Fibroblast of upper back skin (primary cell): Measurements from ENCODE around the gene TAAR6.
"Not testable (repeated sequence)": the region's sequence is repeated elsewhere in the genome, so short reads cannot be mapped to it uniquely, and the experiment has no call there.

Experiments used
- DNase-seq: peaks from one replicate; pipeline ENCODE4 v3.0.0-alpha.2; 2013

Gene TAAR6, protein sequence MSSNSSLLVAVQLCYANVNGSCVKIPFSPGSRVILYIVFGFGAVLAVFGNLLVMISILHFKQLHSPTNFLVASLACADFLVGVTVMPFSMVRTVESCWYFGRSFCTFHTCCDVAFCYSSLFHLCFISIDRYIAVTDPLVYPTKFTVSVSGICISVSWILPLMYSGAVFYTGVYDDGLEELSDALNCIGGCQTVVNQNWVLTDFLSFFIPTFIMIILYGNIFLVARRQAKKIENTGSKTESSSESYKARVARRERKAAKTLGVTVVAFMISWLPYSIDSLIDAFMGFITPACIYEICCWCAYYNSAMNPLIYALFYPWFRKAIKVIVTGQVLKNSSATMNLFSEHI

DNA sequence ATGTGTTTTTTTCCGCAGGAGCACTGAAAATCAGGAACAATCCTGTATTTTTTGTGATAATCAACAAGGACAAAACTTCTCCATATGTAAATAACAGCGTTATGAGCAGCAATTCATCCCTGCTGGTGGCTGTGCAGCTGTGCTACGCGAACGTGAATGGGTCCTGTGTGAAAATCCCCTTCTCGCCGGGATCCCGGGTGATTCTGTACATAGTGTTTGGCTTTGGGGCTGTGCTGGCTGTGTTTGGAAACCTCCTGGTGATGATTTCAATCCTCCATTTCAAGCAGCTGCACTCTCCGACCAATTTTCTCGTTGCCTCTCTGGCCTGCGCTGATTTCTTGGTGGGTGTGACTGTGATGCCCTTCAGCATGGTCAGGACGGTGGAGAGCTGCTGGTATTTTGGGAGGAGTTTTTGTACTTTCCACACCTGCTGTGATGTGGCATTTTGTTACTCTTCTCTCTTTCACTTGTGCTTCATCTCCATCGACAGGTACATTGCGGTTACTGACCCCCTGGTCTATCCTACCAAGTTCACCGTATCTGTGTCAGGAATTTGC, at the start of gene TAAR6:
Gene TAAR6 (plus strand): TSS at position 102 of the 557 bp plus-strand sequence. CDS start 0 bp downstream, at position 102.
- no peak for DNase-seq

DNA sequence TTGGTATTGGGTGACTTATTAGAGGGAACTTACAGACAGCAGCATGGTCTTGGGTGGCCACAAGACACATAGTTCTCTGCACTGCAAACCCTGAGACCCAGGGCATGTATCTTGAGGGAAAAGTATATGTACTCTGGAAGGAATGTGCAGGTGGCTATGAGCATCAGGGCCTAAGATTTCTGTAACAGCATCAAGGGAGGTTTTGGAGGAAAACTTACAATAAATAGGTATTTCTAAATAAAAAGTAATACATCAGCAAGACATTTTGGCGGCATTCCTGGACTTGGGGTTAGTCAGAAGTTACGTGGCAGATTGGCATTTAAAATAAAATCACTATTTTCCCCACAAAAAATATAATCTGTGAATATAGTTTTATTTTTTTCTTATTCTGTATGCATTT, 49.2 kb upstream of the TAAR6 start:
- peak; percentile 64 for DNase-seq

DNA sequence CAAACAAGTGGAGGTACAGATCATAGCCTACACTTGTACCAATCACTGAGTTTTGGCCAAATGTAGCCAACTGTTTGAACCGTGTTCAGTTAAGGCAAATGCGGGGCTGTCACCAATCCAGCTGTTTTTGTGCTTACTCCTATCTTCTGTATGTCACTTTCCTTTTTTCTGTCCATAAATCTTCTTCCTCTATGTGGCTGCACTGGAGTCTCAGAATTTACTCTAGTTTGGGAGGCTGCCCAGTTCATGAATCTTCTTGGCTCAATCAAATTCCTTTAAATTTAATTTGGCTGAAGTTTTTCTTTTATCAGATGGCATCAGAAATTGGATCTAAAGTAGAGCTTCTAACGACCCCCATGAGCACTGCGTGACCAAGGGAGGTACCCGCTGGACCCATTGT, 45.5 kb upstream of the TAAR6 start:
- peak; percentile 7 for DNase-seq

DNA sequence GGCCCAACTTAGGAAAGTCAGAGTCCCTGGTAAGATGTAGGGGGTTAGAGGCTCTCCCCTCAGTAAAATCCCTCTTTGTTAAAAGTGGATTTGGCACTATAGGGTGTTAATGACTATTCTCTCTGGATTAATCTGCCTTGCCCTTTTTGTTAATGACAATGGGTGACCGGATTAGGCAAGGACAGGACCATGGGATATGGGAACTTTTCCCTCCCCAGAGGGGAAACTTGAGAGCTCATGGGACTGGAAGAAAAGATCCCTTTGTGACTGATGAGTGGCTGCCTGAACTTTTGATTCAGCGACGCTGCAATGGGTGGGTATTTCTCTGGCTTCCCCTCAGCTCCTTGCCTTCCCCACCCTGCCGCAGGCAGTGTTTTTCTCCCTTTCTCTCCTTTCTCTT, 44.3 kb upstream of the TAAR6 start:
- DNase-seq, result no peak

DNA sequence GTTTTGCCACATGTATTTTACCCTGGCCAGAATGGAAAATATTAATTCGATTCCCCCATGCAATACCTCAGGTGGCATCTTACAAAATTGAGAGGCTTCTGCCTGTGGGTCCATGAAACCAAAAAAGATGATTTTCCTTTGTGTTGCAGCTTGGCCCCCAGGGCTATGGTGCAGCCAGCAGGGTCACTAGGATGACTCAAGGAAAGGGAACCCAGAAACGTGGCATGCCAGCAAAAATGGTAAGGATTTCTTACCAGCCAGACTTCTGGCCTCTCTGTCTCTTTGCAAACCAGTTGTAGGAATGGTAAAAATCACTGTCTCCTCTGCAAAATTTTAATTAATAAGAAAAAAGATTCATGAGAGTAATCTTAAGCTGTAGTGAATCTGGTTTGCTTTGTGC, 43.7 kb upstream of the TAAR6 start:
- DNase-seq, result no peak

DNA sequence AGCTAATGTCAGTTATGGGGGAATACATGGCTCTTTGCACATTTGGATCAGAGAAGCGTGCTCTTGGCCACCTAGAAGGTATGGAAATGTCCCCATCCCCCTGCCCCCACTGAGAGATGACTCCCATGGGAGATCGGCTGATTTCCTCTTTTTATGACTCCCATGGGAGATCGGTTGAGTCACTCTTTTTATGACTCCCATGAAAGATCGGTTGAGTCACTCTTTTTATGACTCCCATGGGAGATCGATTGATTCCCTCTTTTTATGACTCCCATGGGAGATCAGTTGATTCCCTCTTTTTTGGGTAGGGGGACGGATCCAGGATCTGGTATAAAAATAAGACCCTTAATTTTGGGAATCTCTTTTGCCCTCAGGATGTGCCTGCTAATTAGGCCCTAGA, 42.3 kb upstream of the TAAR6 start:
- DNase-seq, result peak; percentile 27

DNA sequence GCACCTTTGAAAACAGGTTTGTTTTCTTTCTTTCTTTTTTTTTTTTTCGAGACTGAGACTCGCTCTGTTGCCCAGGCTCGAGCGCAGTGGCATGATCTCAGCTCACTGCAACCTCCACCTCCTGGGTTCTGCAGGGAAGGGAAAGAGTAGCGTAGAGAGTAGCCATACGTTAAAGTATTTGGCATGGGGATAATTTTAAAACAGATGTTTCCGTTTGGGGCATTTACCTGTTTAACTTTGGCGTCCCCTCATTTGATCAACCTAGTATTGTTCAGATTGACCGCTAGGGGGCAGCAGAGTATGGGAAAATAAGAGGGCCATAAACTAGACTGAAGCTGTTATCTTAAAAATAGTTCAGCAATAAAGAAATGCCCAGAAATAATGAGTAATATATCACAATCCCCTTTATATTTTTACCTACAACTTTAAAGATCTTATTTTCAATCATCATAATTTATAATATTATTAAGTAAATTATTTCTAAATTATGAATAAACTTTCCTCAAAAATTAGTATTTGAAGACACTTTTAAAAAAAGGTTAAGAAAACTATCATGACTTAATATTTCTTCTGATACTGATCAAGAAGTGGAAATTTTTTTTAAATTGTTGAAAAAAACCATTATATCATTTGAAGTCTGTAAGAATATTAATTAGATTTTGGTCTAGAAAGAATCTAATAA, 39.7 kb upstream of the TAAR6 start:
- DNase-seq, result peak; percentile 61

DNA sequence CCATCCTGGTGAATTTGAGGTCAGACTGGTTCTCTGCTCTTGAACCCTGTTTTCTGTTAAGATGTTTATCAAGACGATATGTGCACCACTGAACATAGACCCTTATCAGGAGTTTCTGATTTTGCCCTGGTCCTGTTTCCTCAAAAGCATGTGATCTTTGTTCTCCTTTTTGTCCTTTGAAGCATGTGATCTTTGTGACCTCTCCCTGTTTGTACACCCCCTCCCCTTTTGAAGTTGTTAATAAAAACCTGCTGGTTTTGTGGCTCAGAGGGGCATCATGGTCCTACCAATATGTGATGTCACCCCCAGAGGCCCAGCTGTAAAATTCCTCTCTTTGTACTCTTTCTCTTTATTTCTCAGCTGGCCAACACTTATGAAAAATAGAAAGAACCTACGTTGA, 35.6 kb upstream of the TAAR6 start:
- DNase-seq, result not testable (repeated sequence)

DNA sequence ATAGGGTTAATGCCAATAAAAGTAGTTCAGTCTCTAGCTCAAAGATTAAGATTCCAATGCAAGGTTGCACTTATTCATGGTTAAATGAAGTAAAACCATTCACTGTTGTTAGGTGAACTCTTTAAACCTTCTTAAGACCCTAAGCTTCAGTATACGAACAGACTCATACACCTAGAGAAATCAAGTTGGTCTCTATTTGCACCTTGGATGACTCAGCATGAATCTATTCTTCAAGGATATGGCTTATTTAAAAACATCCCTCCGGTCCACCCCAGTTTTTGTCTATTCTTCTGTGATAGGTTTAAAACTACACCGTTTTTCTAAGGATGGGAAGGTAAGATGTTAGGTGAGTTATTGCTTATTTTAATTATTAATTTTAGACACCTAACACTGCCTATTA, 33.0 kb upstream of the TAAR6 start:
- DNase-seq, result no peak

DNA sequence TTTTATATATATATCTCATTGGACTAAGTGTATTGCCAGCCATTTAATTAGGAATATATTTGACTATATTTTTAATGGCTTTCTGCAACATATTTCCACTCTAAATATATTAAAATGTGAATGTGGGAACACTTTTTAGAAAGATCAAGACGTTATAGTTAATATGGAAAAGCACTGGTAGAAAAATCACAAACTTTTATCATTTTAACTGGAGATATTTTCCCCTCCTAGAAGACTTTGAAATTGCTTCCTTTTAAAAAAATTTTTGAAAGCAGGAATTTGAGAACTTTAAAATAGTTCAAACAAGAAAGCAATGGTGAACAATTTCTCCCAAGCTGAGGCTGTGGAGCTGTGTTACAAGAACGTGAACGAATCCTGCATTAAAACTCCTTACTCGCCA, 32.1 kb upstream of the TAAR6 start, which contains the start of gene TAAR9:
Gene TAAR9 (plus strand): TSS at position 301 of the 400 bp plus-strand sequence. CDS start 13 bp downstream, at position 314.
- no peak for DNase-seq

DNA sequence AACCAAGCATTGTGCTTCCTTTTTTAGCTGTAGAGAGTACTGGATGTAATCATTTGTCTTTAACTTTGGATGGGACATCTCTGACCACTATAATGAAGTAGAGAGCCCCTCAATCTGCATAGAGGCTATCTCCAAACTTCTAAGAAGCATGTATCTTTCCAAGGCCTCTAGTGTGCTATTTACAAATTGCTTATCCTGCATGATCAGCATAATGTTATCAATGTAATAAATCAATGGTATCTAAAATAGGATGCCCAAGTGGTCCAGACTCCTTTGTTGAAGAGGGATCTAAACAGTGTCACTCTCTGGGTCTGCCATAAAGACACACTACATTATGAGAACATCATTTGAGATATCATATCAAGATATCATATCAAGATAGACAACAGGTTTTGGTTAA, 25.3 kb upstream of the TAAR6 start:
- DNase-seq, result no peak

DNA sequence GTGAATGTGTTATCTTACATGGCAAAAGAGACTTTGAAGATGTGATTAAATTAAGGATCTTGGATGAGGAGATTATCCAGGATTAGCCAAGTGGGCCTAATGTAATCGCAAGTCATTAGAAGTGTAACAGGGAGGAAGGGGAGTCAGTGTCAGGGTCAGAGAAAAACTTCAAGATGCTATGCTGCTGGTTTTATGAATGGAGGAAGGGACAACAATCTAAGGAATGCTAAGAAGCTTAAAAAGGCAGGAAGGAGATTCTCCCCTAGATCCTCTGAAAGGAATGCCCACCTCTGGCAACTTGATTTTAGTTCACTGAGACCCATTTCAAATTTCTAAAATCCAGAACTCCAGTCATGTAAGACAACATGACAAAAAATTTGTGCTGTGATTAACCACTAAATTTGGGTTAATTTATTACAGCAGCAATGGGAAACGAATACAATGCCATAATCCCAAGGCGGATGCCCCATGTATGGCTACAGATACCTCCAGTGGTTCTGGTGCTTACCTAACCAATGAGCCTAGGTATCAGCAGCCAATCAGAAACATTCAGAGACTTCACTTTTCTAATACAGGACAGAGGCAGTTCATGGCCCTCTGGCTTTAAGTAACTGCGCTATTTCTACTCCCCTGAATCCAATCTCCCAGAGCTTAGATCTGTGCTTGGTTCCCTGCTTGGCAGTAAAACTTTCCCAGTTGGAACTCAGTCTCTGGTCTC, 21.2 kb upstream of the TAAR6 start:
- no peak for DNase-seq

DNA sequence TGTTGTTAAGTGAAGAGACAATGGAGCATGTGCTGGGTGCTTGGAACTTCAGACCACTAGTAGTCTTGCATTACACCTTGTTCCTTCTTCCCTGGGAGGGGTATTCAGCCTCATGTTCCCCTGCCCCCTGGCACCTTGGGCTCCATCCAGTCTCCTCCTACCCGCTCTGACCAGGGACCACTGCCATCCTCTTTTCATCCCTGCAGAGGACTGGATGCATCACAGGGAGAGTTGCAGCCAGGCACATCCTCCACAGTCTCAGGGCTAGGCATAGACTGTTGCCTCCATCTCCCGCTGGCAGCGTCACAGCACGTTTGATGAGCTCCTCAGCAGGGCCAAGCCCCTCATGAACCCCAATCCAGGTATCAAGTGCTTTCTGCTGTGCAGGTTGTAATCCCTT, 18.9 kb upstream of the TAAR6 start:
- no peak for DNase-seq

DNA sequence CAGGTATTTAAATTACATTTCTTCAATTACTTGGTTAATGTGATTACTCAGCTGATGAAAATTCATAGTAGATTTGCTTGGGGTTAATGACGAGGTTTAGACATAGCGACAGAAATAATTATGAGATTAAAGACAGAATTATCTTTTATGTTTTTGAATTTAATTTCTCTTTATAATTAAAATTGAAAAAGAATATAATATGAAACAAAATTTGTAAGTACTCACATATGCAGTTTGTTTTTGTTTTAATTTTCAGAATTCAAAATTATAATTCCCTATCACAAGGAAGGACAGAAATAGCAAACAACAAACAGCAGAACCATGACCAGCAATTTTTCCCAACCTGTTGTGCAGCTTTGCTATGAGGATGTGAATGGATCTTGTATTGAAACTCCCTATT, 17.8 kb upstream of the TAAR6 start, which contains the start of gene TAAR8:
Gene TAAR8 (plus strand): TSS at position 301 of the 400 bp plus-strand sequence. CDS start 21 bp downstream, at position 322.
- no peak for DNase-seq

DNA sequence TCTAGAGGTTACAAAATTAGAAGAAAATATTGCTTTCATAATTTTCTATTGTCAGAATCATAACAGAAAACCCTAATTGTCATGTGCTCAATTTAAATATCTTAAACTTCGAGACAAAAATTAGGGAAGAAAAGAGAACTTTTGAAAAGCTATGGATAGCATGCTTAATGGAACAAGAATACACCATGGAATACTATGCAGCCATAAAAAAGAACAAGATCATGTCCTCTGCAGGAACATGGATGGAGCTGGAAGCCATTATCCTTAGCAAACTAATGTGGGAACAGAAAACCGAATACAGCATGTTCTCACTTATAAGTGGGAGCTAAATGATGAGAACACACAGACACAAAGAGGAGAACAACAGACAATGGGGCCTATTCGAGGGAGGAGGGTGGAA, 10.0 kb upstream of the TAAR6 start:
- DNase-seq, result not testable (repeated sequence)

DNA sequence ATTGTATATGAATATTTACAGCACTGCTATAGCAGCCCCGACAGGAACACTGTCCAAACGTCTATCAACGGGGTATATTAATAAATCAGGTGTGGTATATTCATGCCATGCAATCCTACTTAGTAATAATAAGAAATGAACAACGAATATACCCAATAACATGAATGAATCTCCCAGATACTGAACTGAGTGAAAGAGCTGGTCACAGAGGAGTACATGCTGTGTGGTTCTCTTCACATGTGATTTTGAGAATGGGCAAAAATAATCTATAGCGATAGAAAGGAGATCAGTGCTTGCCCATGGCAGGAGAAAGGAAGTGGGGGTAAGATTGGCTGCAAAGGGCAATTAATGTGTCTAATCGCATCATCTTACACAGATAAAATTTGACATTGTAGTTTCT, 3.7 kb upstream of the TAAR6 start:
- DNase-seq, result no peak

DNA sequence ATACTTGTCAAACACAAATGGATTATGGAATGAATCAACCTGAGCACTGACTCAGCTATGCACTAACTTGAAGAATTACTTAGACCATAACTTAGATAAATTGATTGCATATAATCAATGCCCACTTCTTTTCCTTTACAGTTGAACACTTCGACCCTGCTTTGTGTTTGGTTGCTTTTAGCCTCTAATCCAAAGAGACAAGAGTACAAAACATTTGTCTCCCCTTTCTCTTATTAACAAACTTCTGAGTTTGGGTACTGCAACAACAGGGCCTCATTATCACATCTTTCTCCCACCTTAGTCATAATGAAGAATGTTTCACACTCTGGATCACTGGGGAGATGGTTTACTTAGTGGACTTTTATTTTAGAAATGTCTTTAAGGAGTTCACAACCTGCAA, 2.6 kb upstream of the TAAR6 start:
- no peak for DNase-seq

DNA sequence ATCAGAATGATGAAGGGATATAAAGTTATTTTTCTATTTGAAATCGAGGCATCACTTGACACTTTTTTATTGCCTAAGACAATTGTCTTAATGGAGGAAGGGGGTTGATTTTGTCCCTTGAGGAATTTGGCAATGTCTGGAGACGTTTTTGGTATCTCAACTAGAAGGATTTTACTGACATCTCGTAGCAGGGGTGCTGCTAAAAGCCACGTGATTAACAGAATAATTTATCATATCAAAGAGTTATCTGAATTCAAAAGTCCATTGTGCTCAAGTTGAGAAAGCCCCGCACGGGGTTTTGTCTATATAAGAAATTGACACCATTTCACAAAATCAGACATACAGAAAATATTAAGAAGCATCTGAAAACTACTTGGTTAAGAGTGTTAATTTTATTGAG, 1.5 kb upstream of the TAAR6 start:
- no peak for DNase-seq

DNA sequence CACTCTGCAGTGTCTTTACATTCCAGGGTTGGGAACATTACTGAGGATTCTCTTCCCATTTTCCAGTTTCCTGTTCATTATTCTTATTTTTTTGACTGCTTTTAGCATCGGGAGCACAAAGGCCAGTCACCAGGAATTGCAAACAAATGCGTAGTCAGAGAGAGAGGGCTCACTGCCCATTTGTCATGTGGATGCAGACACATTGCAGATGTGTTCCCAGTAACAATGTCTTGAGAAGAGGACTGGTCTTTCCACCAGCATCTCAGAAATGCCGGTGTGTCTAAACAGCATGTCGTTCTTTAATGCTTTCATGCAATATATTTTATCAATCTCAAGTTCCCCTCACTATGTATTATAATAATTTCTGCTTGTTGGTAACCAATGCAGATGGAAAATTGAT, 952 bp upstream of the TAAR6 start:
- DNase-seq, result no peak

DNA sequence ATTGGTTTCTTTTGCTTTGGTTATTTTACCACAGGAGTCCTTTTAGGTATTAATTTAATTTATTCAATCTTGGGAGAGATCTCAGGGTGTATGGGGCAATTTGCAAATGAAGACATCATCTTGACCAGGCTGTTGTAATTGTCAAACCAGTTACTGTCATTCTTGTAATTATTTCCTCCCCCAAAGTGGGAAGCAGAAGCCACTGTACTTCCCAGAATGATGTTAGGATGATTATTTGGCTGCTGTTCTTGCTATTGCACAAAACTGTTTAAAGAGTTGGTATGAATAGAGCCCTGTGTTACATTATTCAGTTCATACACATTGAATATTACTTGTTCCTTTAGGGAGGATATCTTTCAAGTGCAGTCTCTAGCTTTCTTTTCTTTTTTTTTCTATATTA, 1.7 kb downstream of the TAAR6 start:
- DNase-seq, result no peak

DNA sequence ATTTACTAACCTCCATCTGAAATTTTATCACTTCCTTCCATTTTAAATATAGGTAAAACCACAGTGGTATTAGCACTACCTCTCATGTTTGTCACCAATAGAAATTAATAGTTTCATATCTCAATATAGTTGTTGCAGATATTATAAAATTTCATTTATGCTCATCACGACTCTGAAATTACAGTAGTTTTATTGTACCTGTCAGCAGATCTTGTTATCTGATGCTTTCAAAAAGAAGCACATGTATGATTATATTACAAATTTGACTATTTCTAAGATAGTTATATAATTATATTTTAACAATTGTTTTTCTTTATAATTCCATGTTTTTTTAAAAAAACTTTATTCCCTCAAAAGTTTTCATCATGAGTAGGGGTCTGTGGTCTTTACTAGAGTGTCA, 14.6 kb downstream of the TAAR6 start:
- DNase-seq, result no peak

DNA sequence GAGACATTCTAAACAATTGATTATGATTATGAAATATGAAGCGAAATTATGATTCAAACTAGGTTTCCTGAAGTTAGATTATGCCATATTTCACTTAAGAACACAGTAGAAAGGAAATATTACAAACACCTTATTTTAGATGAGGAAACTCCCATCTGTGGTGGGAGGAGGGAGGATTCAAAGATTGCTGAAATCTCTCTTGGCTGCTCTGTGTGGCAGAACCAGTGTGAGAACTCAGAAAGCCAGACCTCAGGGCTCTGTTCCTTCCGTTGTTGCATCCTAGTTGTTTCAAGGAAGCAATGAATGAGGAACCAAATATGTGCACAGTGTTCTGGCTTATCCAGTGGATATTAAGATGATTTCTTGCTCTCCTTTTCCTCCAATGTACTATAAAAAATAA, 17.3 kb downstream of the TAAR6 start:
- DNase-seq, result no peak

DNA sequence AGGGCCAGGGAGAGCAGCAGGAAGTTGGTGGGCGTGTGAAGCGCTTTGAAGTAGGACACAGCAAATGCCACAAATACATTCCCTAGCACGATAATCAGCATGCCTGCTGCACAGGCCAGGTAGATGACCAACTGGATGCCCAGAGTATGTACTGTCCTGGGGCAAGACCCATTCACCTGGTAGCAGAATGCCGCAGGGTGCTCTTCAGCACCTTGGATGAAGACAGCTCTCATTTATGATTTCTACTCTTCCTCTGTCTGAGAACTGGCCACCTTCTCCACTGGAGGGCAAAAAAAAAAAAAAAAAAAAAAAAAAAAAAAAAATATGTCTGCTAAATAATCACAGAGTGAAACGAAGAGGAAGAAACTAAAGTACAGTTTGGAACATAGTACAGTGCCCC, 19.3 kb downstream of the TAAR6 start, which contains the start of gene TAAR5:
Gene TAAR5 (minus strand): TSS at position 288 of the 400 bp plus-strand sequence. CDS start 55 bp downstream, at position 233.
- DNase-seq, result no peak
